Activated T-cell treated with anti-CD3 and anti-CD28 coated beads, Interleukin-2, amount 50 U/mL, for 1 hour (primary cell): ENCODE results near the gene KSR1.

Experiments
- DNase-seq: peaks from one replicate; pipeline ENCODE4 v3.0.0-alpha.2; 2020

The KSR1 gene

GRCh38 chr17:27575096-27575911 lies 119.1 kb downstream of the KSR1 start:
- no peak for DNase-seq

GRCh38 chr17:27575912-27576252 lies 119.6 kb downstream of the KSR1 start:
- no peak for DNase-seq

- DNase-seq, result no peak
These were observed 120.3 kb downstream of the KSR1 start for GRCh38 chr17:27576477-27577083.

GRCh38 chr17:27577121-27577761 lies 121.0 kb downstream of the KSR1 start:
- DNase-seq, result no peak

GRCh38 chr17:27577884-27578717 lies 121.9 kb downstream of the KSR1 start:
- no peak for DNase-seq

GRCh38 chr17:27578718-27579085 lies 122.5 kb downstream of the KSR1 start:
- DNase-seq, result no peak

GRCh38 chr17:27579304-27579703 lies 123.1 kb downstream of the KSR1 start:
- DNase-seq, result no peak

- no peak for DNase-seq
These were observed 123.7 kb downstream of the KSR1 start for GRCh38 chr17:27579897-27580321.

GRCh38 chr17:27581016-27581415 lies 124.8 kb downstream of the KSR1 start:
- DNase-seq, result no peak

- DNase-seq, result no peak
These were observed 126.4 kb downstream of the KSR1 start for GRCh38 chr17:27582696-27583095.

GRCh38 chr17:27585153-27585681 lies 129.0 kb downstream of the KSR1 start:
- DNase-seq, result no peak

- no peak for DNase-seq
These were observed 129.5 kb downstream of the KSR1 start for GRCh38 chr17:27585792-27586191.

- no peak for DNase-seq
These were observed 130.0 kb downstream of the KSR1 start for GRCh38 chr17:27586203-27586721.

- no peak for DNase-seq
These were observed 132.1 kb downstream of the KSR1 start for GRCh38 chr17:27588354-27588753.

- no peak for DNase-seq
These were observed 134.6 kb downstream of the KSR1 start for GRCh38 chr17:27590864-27591263.

- DNase-seq, result no peak
These were observed 135.7 kb downstream of the KSR1 start for GRCh38 chr17:27591986-27592385.

GRCh38 chr17:27593232-27593856 lies 137.1 kb downstream of the KSR1 start:
- DNase-seq, result no peak

GRCh38 chr17:27593857-27594255 lies 137.6 kb downstream of the KSR1 start:
- no peak for DNase-seq

- DNase-seq, result no peak
These were observed 139.0 kb downstream of the KSR1 start for GRCh38 chr17:27595208-27595607.

GRCh38 chr17:27596096-27596495 lies 139.8 kb downstream of the KSR1 start:
- DNase-seq, result no peak

GRCh38 chr17:27596566-27597187 lies 140.4 kb downstream of the KSR1 start:
- DNase-seq, result no peak

- DNase-seq, result no peak
These were observed 140.9 kb downstream of the KSR1 start for GRCh38 chr17:27597188-27597580.
